ENCODE results near the gene LACTB. TPM values are rescaled to one million over a fixed set of nuclear protein-coding genes. Genes with fewer than 3 reads are reported as not detected.
A peak's percentile ranks its signal among the peaks of the same experiment; 100 is the strongest.

Gene LACTB
- total and polyA plus RNA-seq, 10 donors: 11.7 to 39.6 (median 25.8) TPM

- intact Hi-C loops (cut with DNase I; ENCODE audit: low total_unique reads): no loop called here
- Histone ChIP-seq H3K9me3 (no peaks in the 10 kb centered on the region), H3K36me3 (no peaks in the 10 kb centered on the region), H3K4me1 (no peaks in the 10 kb centered on the region), H3K27ac (no peak overlapping the region), H3K4me3 (no peak overlapping the region), H3K27me3 (replicated peaks in 1 of 7) (peaks cover 0 to 2% (median 0%) of the 10 kb centered on the region in 7 donors)
- TF ChIP-seq POLR2AphosphoS5 (IDR thresholded peaks at IDR 0.05): no peak
- no peak for TF ChIP-seq POLR2A (IDR thresholded peaks at IDR 0.05)
- TF ChIP-seq CTCF (IDR thresholded peaks at IDR 0.05 in 8 of 11, conservative IDR thresholded peaks at IDR 0.05 in 3 of 11): no peak
- DNase-seq: no peak
- 83 to 93% (median 90%) methylated on average over 3 of the region's 3 CpGs for WGBS, 5 donors
Measured at GRCh38 chr15:63112871-63113270, 8.8 kb upstream of the LACTB start.

GRCh38 chr15:63114465-63114864, 7.2 kb upstream of the LACTB start:
- no peak for DNase-seq
- 80 to 89% (median 85%) methylated on average over 2 of the region's 2 CpGs for WGBS, 5 donors
- no peak for TF ChIP-seq CTCF (IDR thresholded peaks at IDR 0.05 in 8 of 11, conservative IDR thresholded peaks at IDR 0.05 in 3 of 11)
- no peak for TF ChIP-seq POLR2AphosphoS5 (IDR thresholded peaks at IDR 0.05)
- no peak for TF ChIP-seq POLR2A (IDR thresholded peaks at IDR 0.05)
- Histone ChIP-seq H3K27ac (no peak overlapping the region), H3K4me1 (no peaks in the 10 kb centered on the region), H3K27me3 (replicated peaks in 1 of 7) (no peaks in the 10 kb centered on the region), H3K36me3 (no peaks in the 10 kb centered on the region), H3K9me3 (peaks cover 0 to 11% (median 8%) of the 10 kb centered on the region in 8 donors), H3K4me3 (no peak overlapping the region)
- intact Hi-C loops (cut with DNase I; ENCODE audit: low total_unique reads): no loop called here

- intact Hi-C loops (cut with DNase I; ENCODE audit: low total_unique reads): no loop called here
- TF ChIP-seq CTCF (IDR thresholded peaks at IDR 0.05 in 8 of 11, conservative IDR thresholded peaks at IDR 0.05 in 3 of 11) (no peak), POLR2AphosphoS5 (IDR thresholded peaks at IDR 0.05) (no peak), POLR2A (IDR thresholded peaks at IDR 0.05) (no peak)
- no peak overlapping the region for H3K4me3 ChIP-seq
- no peaks in the 10 kb centered on the region for H3K27me3 ChIP-seq (replicated peaks in 1 of 7)
- H3K27ac ChIP-seq: no peak overlapping the region
- peaks cover 0 to 25% (median 19%) of the 10 kb centered on the region in 8 donors for H3K9me3 ChIP-seq
- DNase-seq: no peak
- 85 to 94% (median 93%) methylated on average over 3 of the region's 3 CpGs for WGBS, 5 donors
- H3K4me1 ChIP-seq: peaks cover 7 to 16% (median 10%) of the 10 kb centered on the region in 6 donors
- H3K36me3 ChIP-seq: no peaks in the 10 kb centered on the region
Measured at GRCh38 chr15:63118854-63119253, 2.8 kb upstream of the LACTB start.

DNA sequence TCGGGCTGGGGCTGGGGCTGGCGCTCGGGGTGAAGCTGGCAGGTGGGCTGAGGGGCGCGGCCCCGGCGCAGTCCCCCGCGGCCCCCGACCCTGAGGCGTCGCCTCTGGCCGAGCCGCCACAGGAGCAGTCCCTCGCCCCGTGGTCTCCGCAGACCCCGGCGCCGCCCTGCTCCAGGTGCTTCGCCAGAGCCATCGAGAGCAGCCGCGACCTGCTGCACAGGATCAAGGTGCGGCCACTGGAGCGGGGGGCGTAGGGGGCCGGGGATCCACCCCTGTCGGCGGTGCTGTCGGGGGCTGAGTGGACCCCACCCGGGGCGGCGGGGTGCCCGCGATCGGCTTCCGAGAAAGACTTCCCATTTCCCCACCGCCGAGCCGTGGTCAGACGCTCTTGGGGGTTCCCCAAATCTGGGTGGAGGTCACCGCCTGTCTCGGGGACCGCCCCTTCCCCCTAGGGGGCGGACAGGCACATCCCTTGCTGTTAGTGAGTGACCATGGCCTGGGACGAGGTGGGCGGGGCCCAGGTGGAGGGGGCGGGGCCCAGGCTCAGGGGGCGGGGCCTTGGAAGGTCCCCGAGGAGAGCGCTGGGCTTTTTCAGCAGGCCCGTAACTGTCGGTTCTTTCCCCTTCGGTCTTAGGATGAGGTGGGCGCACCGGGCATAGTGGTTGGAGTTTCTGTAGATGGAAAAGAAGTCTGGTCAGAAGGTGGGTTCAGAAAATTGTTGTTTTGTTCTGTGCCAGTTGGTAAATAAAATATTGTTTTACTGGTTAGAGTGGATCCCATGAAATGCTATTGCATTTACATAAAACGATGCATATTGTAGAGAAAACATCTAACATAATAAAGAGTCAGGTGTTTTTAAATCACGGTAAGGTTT, 578 bp downstream of the LACTB start:
- peak; percentile 96 for DNase-seq
- whole genome bisulfite sequencing, 5 donors: 1 to 2% (median 1%) methylated on average over 32 to 59 of the region's 59 CpGs

More for the DNA sequence above, 578 bp downstream of the LACTB start:
- TF ChIP-seq POLR2AphosphoS5 (IDR thresholded peaks at IDR 0.05) (peak; percentile 45 to 68 (median 67)), CTCF (IDR thresholded peaks at IDR 0.05 in 8 of 11, conservative IDR thresholded peaks at IDR 0.05 in 3 of 11) (peak in 7 of 11 experiments; percentile 20 to 62 (median 40)), POLR2A (IDR thresholded peaks at IDR 0.05) (no peak)
- intact Hi-C loops (cut with DNase I; ENCODE audit: low total_unique reads): no loop called here
- peak overlapping the region; percentile 75 to 99 (median 96) for H3K4me3 ChIP-seq
- H3K36me3 ChIP-seq: peaks cover 0 to 31% (median 5%) of the 10 kb centered on the region in 6 donors
- peaks cover 7 to 16% (median 10%) of the 10 kb centered on the region in 6 donors for H3K4me1 ChIP-seq
- peak overlapping the region; percentile 79 to 99 (median 98) for H3K27ac ChIP-seq
- peaks cover 0 to 25% (median 19%) of the 10 kb centered on the region in 8 donors for H3K9me3 ChIP-seq
- H3K27me3 ChIP-seq (replicated peaks in 1 of 7): no peaks in the 10 kb centered on the region

Measured in spleen (tissue), 11 donors.